AG09319 (cell line): ENCODE measurements around the gene SYMPK.

Source experiments
- DNase-seq: peaks from one replicate; pipeline ENCODE4 v3.0.0-alpha.2; 2010; ENCODE audit warnings: low read depth; ENCODE audit errors: extremely low read depth
- CTCF ChIP-seq: IDR thresholded peaks from 2 replicates; pipeline ENCODE4 v1.5.1; 2011; ENCODE audit warnings: low read depth, mild to moderate bottlenecking, inconsistent platforms, low read length, moderate library complexity

Gene SYMPK

GRCh38 chr19:45827459-45828093 lies 35.4 kb downstream of the SYMPK start:
- DNase-seq: no peak
- TF ChIP-seq CTCF: no peak

- DNase-seq: no peak
- no peak for TF ChIP-seq CTCF
Measured at GRCh38 chr19:45826934-45827333, 36.0 kb downstream of the SYMPK start.

GRCh38 chr19:45825917-45826893 lies 36.7 kb downstream of the SYMPK start:
- no peak for TF ChIP-seq CTCF
- no peak for DNase-seq

- no peak for TF ChIP-seq CTCF
- DNase-seq: no peak
Measured at GRCh38 chr19:45825263-45825605, 37.7 kb downstream of the SYMPK start.

GRCh38 chr19:45824531-45825262 lies 38.2 kb downstream of the SYMPK start:
- TF ChIP-seq CTCF: no peak
- no peak for DNase-seq

GRCh38 chr19:45824041-45824471 lies 38.9 kb downstream of the SYMPK start:
- DNase-seq: no peak
- no peak for TF ChIP-seq CTCF
